GM12878 (cell line): ENCODE results near the gene TGM5. TPM values are rescaled to one million over a fixed set of nuclear protein-coding genes. Genes with fewer than 3 reads are reported as not detected.

Source experiments
- ATAC-seq: fragments of 200-7000 bp; cut with Tn5 transposase; 3 replicates; pipeline ENCODE4 v1.9.1; 2020; ENCODE audit warnings: mild to moderate bottlenecking, moderate library complexity
- BruUV-seq: library from RNA; stranded (reverse); fragments of 400-500 nt; replicated peaks from 2 replicates; lab custom pipeline; 2021; lab: Mats Ljungman, UMichigan
- CTCF ChIA-PET: fragments of 300-600 bp; sonication (Branson Sonifier 250); formaldehyde crosslinking; extraction: SDS; loops from one replicate; lab custom pipeline; 2021; ENCODE audit warnings: inconsistent platforms; lab: Yijun Ruan, JAX
- POLR2A ChIA-PET: fragments of 350-600 bp; formaldehyde crosslinking; extraction: SDS; loops from one replicate; lab custom pipeline; 2021; ENCODE audit warnings: inconsistent platforms; lab: Charles Lee
- RAD21 ChIA-PET: fragments of 300-600 bp; sonication (Branson Sonifier 250); formaldehyde crosslinking; loops from one replicate; lab custom pipeline; 2023; ENCODE audit warnings: antibody characterized with exemption; ENCODE audit not compliant: unreplicated experiment; lab: Charles Lee
- SMC1A ChIA-PET: fragments of 300-600 bp; sonication (Branson Sonifier 250); formaldehyde crosslinking; loops from one replicate; lab custom pipeline; 2023; ENCODE audit not compliant: unreplicated experiment, uncharacterized antibody; lab: Charles Lee
- DNase-seq: peaks from one replicate; pipeline ENCODE4 v3.0.0-alpha.2; 2011; ENCODE audit warnings: low read depth, low spot score
- FAIRE-seq: peaks from 3 replicates; lab custom pipeline; 2011; peaks lifted over from hg19 to GRCh38; lab: Jason Lieb, UNC
- H2AFZ ChIP-seq: 2 replicates; pipeline ENCODE4 v1.6.0; 2011; ENCODE audit warnings: low read depth, low read length, control low read depth; ENCODE audit not compliant: control insufficient read depth
- H3K27ac ChIP-seq: 2 replicates; pipeline ENCODE4 v1.5.1; 2011; ENCODE audit warnings: control low read depth; ENCODE audit not compliant: control insufficient read depth, insufficient read depth
- H3K27me3 ChIP-seq, 2 experiments: replicated peaks in 1 of 2; 2 replicates each; pipeline versions ENCODE4 v1.6.0 to v1.6.1; 2011; ENCODE audit warnings: low read length in 1 of 2; ENCODE audit not compliant: control insufficient read depth in 2 of 2, insufficient read depth in 2 of 2
- H3K36me3 ChIP-seq, 2 experiments: 2 replicates each; pipeline ENCODE4 v1.5.1; 2011; ENCODE audit warnings: low read length in 1 of 2; ENCODE audit not compliant: control insufficient read depth in 2 of 2, insufficient read depth in 2 of 2
- H3K4me1 ChIP-seq: 2 replicates; pipeline ENCODE4 v1.6.1; 2011; ENCODE audit warnings: mild to moderate bottlenecking, low read length, moderate library complexity, mixed read lengths; ENCODE audit not compliant: control insufficient read depth, insufficient read depth
- H3K4me2 ChIP-seq: 2 replicates; pipeline ENCODE4 v1.6.0; 2011; ENCODE audit warnings: control low read depth; ENCODE audit not compliant: control insufficient read depth, insufficient read depth
- H3K4me3 ChIP-seq: fragments of 200-600 bp; sonication (generic); 2 replicates; pipeline ENCODE4 v1.5.1; 2016
- H3K79me2 ChIP-seq: 2 replicates; pipeline ENCODE4 v1.6.0; 2011; ENCODE audit warnings: low read length; ENCODE audit not compliant: control insufficient read depth, insufficient read depth
- H3K9ac ChIP-seq: 2 replicates; pipeline ENCODE4 v1.8.0; 2011; ENCODE audit warnings: low read length, control low read depth, mixed read lengths; ENCODE audit not compliant: control insufficient read depth, insufficient read depth
- H3K9me3 ChIP-seq: replicated peaks from 3 replicates; pipeline ENCODE4 v1.5.1; 2011; ENCODE audit warnings: mild to moderate bottlenecking, low read length; ENCODE audit not compliant: control insufficient read depth, insufficient read depth
- H4K20me1 ChIP-seq: 2 replicates; pipeline ENCODE4 v1.6.0; 2011; ENCODE audit not compliant: control insufficient read depth, insufficient read depth
- CUX1 ChIP-seq: IDR thresholded peaks from 2 replicates; pipeline ENCODE4 v1.6.1; 2012; ENCODE audit warnings: improper control_type of control experiment, low read depth, low read length; ENCODE audit not compliant: insufficient replicate concordance
- IRF4 ChIP-seq: IDR thresholded peaks from 2 replicates; pipeline ENCODE4 v1.6.1; 2011; ENCODE audit warnings: low read depth, low read length
- MEF2A ChIP-seq: IDR thresholded peaks from 2 replicates; pipeline ENCODE4 v1.6.1; 2011; ENCODE audit warnings: low read depth, mild to moderate bottlenecking, low read length, moderate library complexity; ENCODE audit not compliant: insufficient read depth
- MEF2B ChIP-seq: fragments of 450-650 bp; IDR thresholded peaks from 2 replicates; pipeline ENCODE4 v1.6.1; 2018; ENCODE audit warnings: mild to moderate bottlenecking, moderate library complexity; ENCODE audit not compliant: partially characterized antibody, poor library complexity, severe bottlenecking
- NFYB ChIP-seq: IDR thresholded peaks from 2 replicates; pipeline ENCODE4 v1.6.1; 2011; ENCODE audit warnings: low read depth, mild to moderate bottlenecking, low read length, improper control_type of control experiment, moderate library complexity; ENCODE audit not compliant: insufficient read depth
- POLR2AphosphoS2 ChIP-seq: IDR thresholded peaks from 2 replicates; pipeline ENCODE4 v1.6.1; 2011; ENCODE audit warnings: low read depth, mild to moderate bottlenecking, low read length, improper control_type of control experiment, moderate library complexity
- SMAD1 ChIP-seq: fragments of 450-650 bp; IDR thresholded peaks from 2 replicates; pipeline ENCODE4 v1.6.1; 2018; ENCODE audit warnings: mild to moderate bottlenecking, low read depth; ENCODE audit not compliant: partially characterized antibody
- SMAD5 ChIP-seq: IDR thresholded peaks from 2 replicates; pipeline ENCODE4 v1.6.1; 2016; ENCODE audit warnings: antibody characterized with exemption, low read depth
- SREBF1 ChIP-seq: IDR thresholded peaks from 2 replicates; pipeline ENCODE4 v1.6.1; 2012; ENCODE audit warnings: mild to moderate bottlenecking, low read length
- ZBTB33 ChIP-seq: fragments of 450-650 bp; IDR thresholded peaks from 2 replicates; pipeline ENCODE4 v1.6.1; 2017; ENCODE audit warnings: mild to moderate bottlenecking
- WGBS: methylation state at CpG from one replicate; pipeline ENCODE4 v1.1.6; 2016; ENCODE audit warnings: low lambda C conversion rate; ENCODE audit not compliant: insufficient replicate concordance, insufficient coverage; ENCODE audit errors: missing lambda C conversion rate; 5-methylcytosine and 5-hydroxymethylcytosine counted together
- in situ Hi-C: fragments of 300-500 bp; cut with MboI; formaldehyde crosslinking; loops from 9 replicates; pipeline ENCODE4 v1.14.3; 2018; ENCODE audit warnings: mixed read lengths
- intact Hi-C: fragments of 100-400 bp; cut with micrococcal nuclease; formaldehyde crosslinking; loops from one replicate; pipeline ENCODE4 v1.14.2; 2022; ENCODE audit not compliant: unreplicated experiment
- polyA plus RNA-seq, 11 experiments: library from polyadenylated mRNA; depleted of rRNA in 4 of 11; unstranded in 6 of 11; stranded (reverse) in 5 of 11; fragments of >200 nt; fragmentation: Nextera tagmentation in 4 of 11; fragmentation: Illumina TruSeq in 1 of 11; extraction: Ambion mirVana in 4 of 11; extraction: Trizol in 1 of 11; gene quantifications; 1 replicate in 1 of 11; 2 replicates in 10 of 11; pipeline versions ENCODE4 v1.2.1 to v1.2.3, GENCODE V29; 2011 to 2016; ENCODE audit warnings: inconsistent platforms in 2 of 11, missing spikeins in 2 of 11, low read depth in 1 of 11
- total RNA-seq, 4 experiments: library from RNA; depleted of rRNA in 3 of 4; stranded (reverse); fragments of >200 nt in 3 of 4; fragmentation: Illumina TruSeq in 1 of 4; extraction: Trizol in 1 of 4; gene quantifications; 2 replicates each; pipeline versions ENCODE4 v1.2.1 to v1.2.3, GENCODE V29; 2013 to 2021

Gene TGM5
- total and polyA plus RNA-seq, 10 of the 15 experiments (the other 5 are each of a cell fraction or from before 2014, with no cell fraction given), result 4.4 to 27.1 (median 5.6) TPM

- intact Hi-C loops (no loop called here), in situ Hi-C loops (no loop called here)
- Histone ChIP-seq H4K20me1 (no peaks in the 10 kb centered on the region), H3K4me1 (no peaks in the 10 kb centered on the region), H3K4me3 (no peak within 1 kb of the TSS), H3K36me3 (no peaks in the 10 kb centered on the region), H3K27ac (no peak within 1 kb of the TSS), H3K27me3 (no peaks in the 10 kb centered on the region; a peak in 2 of 4 replicates), H3K9me3 (no peaks in the 10 kb centered on the region), H3K4me2 (no peak within 1 kb of the TSS), H2AFZ (no peak within 1 kb of the TSS), H3K79me2 (no peaks in the 10 kb centered on the region), H3K9ac (no peak within 1 kb of the TSS)
- WGBS, result 37% methylated on average over 11 of the region's 11 CpGs
- ChIA-PET POLR2A (no interaction called here), RAD21 (no interaction called here), CTCF (interaction anchor here (1.1 to 1.4 kb wide), 2 partner anchors 17 to 77 kb away, joined by 5 to 7 read pairs; no protein-coding TSS in a partner anchor), SMC1A (no interaction called here)
- FAIRE-seq (no peak), ATAC-seq (no peak), DNase-seq (no peak)
- no TSS peak for BruUV-seq
- TF ChIP-seq SMAD1, result no peak
Measured at GRCh38 chr15:43302205-43302817, 35.6 kb upstream of the TGM5 start, which contains the start of gene TGM7. TSS of gene TGM7 (minus strand) at chr15:43302255.

- H3K9ac ChIP-seq, result no peak overlapping the region
- in situ Hi-C loops (no loop called here), intact Hi-C loops (no loop called here)
- no peak overlapping the region for H2AFZ ChIP-seq
- ATAC-seq (no peak), DNase-seq (no peak), FAIRE-seq (no peak)
- no peak overlapping the region for H3K27ac ChIP-seq
- no peaks in the 10 kb centered on the region for H3K9me3 ChIP-seq
- H3K79me2 ChIP-seq, result no peaks in the 10 kb centered on the region
- H3K36me3 ChIP-seq, result no peaks in the 10 kb centered on the region
- H4K20me1 ChIP-seq, result no peaks in the 10 kb centered on the region
- no peak overlapping the region for H3K4me3 ChIP-seq
- CTCF ChIA-PET, result no interaction called here
- H3K27me3 ChIP-seq, result no peaks in the 10 kb centered on the region; a peak in 2 of 4 replicates
- no TSS peak for BruUV-seq
- POLR2A ChIA-PET, result no interaction called here
- H3K4me2 ChIP-seq, result no peak overlapping the region
- SMC1A ChIA-PET, result no interaction called here
- H3K4me1 ChIP-seq, result no peaks in the 10 kb centered on the region
- RAD21 ChIA-PET, result no interaction called here
- TF ChIP-seq MEF2A (no peak), IRF4 (no peak), SREBF1 (no peak), MEF2B (no peak), SMAD5 (no peak), ZBTB33 (no peak), POLR2AphosphoS2 (no peak), NFYB (no peak), CUX1 (no peak)
Measured at GRCh38 chr15:43299884-43300283, 33.2 kb upstream of the TGM5 start.
